HG03280 (cell line): ENCODE measurements around the gene SELENOO.

Experiments used
- ATAC-seq: cut with Tn5 transposase; IDR thresholded peaks from one replicate; pipeline ENCODE4 v1.9.1; 2021; ENCODE audit warnings: mild to moderate bottlenecking, moderate library complexity; ENCODE audit not compliant: unreplicated experiment

Gene SELENOO

GRCh38 chr22:50232481-50233151, 31.8 kb downstream of the SELENOO start:
- no peak for ATAC-seq

- no peak for ATAC-seq
These were observed 32.4 kb downstream of the SELENOO start for GRCh38 chr22:50233223-50233622.

- no peak for ATAC-seq
These were observed 36.1 kb downstream of the SELENOO start for GRCh38 chr22:50236731-50237409.

GRCh38 chr22:50238755-50239154, 37.9 kb downstream of the SELENOO start:
- no peak for ATAC-seq

- no peak for ATAC-seq
These were observed 41.7 kb downstream of the SELENOO start for GRCh38 chr22:50242406-50242949.

GRCh38 chr22:50243685-50244419, 43.0 kb downstream of the SELENOO start:
- ATAC-seq: no peak

GRCh38 chr22:50244420-50245213, 43.8 kb downstream of the SELENOO start, which contains the start of gene TUBGCP6:
TUBGCP6 (minus strand) TSS chr22:50245023; CDS start chr22:50244459, 564 bp downstream.
- peak; percentile 69 for ATAC-seq

- ATAC-seq: no peak
These were observed 44.6 kb downstream of the SELENOO start for GRCh38 chr22:50245214-50246072.

- no peak for ATAC-seq
These were observed 45.7 kb downstream of the SELENOO start for GRCh38 chr22:50246242-50247175.

- ATAC-seq: no peak
These were observed 46.9 kb downstream of the SELENOO start for GRCh38 chr22:50247748-50248147.

- no peak for ATAC-seq
These were observed 47.6 kb downstream of the SELENOO start for GRCh38 chr22:50248196-50249081.

- ATAC-seq: no peak
These were observed 48.8 kb downstream of the SELENOO start for GRCh38 chr22:50249341-50250248.

GRCh38 chr22:50250249-50250554, 49.4 kb downstream of the SELENOO start:
- no peak for ATAC-seq

- ATAC-seq: peak; percentile 58
These were observed 50.0 kb downstream of the SELENOO start, which contains the start of gene HDAC10 for GRCh38 chr22:50250555-50251476. HDAC10 (minus strand) TSS chr22:50251265; CDS start chr22:50251032, 233 bp downstream.

GRCh38 chr22:50251477-50252081, 50.8 kb downstream of the SELENOO start:
- ATAC-seq: no peak
